NCI-H146 treated with DMSO at 0.1 percent for 48 hours (cell line): ENCODE measurements around the gene HMGCS2.

ENCODE experiments used
- DNase-seq: peaks from one replicate; lab custom pipeline; 2025; ENCODE audit not compliant: unreplicated experiment; lab: John Stamatoyannopoulos, UW

The HMGCS2 gene

GRCh38 chr1:119702384-119702783 is 66.3 kb downstream of the HMGCS2 start:
- DNase-seq: no peak

GRCh38 chr1:119701659-119702058 is 67.0 kb downstream of the HMGCS2 start:
- no peak for DNase-seq

- no peak for DNase-seq
Measured at GRCh38 chr1:119700326-119700725, 68.4 kb downstream of the HMGCS2 start.
